ENCODE measurements around the gene APOL5.

DNA sequence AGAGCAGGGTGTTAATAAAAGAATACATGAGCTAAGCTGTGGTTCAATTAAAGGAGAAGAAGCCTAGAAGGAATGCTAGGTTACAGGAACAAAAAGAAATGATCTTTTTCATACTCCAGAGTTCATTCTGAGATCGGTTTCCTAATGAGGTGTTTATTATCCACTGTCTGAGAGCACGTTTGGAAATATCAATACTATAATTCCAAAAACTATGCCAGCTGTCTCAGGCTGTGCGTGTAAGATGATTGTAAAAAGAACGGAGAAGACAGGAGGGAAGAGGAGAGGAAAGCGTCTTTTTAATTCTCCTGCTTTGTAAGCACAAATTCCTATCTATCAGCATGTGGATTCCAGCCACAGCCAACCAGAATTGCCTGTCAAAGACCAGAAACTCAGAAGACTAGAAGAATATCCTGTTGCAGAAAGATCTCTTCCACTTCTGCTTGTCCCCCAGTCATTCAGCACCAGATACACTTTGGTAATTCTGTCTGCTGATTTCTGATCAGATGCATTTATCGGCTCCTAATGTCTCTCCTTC, 25.7 kb downstream of the APOL5 start:
- TF ChIP-seq CTCF (IDR thresholded peaks at IDR 0.05) (no peak), POLR2A (IDR thresholded peaks at IDR 0.05) (no peak)

Measured in body of pancreas (tissue), 4 donors.